ENCODE measurements around the gene CFAP69.

CFAP69 gene

DNA sequence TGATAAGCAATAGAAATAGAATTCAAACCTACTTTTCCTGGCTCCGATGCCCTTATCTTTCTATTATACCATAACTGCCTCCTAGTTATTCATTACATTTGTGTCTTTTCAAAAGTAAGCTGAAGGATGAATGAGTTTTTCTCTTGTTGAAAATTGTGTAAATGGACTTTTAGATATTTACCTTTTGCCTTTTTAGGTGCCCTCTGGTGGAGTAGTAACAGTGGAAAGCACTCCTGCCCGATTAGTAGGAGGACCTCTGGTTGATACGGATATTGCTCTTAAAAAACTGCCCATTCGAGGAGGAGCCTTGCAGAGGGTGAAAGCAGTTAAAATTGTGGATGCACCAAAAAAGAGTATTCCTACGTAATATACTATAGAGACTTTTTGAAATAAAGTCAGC lies 64.9 kb downstream of the CFAP69 start:
- ATAC-seq = no peak
- TF ChIP-seq ZNF565 (CRISPR knock-in tag; conservative IDR thresholded peaks at IDR 0.05; ENCODE audit: low read depth) (no peak), ZNF70 (CRISPR knock-in tag; IDR thresholded peaks at IDR 0.05) (no peak), TSHZ2 (CRISPR knock-in tag; IDR thresholded peaks at IDR 0.05) (no peak), ZC3H10 (CRISPR knock-in tag; IDR thresholded peaks at IDR 0.05) (no peak), CSDC2 (CRISPR knock-in tag; IDR thresholded peaks at IDR 0.05) (no peak)
- TF ChIP-seq, protein P1, sequence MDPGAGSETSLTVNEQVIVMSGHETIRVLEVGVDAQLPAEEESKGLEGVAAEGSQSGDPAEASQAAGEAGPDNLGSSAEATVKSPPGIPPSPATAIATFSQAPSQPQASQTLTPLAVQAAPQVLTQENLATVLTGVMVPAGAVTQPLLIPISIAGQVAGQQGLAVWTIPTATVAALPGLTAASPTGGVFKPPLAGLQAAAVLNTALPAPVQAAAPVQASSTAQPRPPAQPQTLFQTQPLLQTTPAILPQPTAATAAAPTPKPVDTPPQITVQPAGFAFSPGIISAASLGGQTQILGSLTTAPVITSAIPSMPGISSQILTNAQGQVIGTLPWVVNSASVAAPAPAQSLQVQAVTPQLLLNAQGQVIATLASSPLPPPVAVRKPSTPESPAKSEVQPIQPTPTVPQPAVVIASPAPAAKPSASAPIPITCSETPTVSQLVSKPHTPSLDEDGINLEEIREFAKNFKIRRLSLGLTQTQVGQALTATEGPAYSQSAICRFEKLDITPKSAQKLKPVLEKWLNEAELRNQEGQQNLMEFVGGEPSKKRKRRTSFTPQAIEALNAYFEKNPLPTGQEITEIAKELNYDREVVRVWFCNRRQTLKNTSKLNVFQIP (CRISPR knock-in tag; IDR thresholded peaks at IDR 0.05; ENCODE audit: borderline replicate concordance, low read depth) = no peak

DNA sequence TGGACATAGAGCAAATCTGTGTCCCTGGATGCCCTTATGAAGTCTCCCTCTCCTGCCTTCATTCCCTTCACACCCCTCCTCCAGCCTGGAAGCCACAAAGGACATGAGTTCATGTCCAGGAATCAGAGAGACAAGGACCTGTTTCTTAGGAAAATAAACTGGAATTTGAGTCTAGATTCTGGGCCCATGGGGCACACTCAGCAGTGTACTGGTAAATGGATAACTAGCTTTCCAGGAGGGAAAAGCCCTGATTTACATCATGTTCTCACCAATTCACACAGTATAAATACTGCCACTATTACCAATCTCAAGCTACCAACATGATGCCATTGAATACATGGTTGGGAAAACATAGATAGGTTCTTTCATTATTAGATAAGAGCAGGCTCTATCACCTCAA lies 66.2 kb downstream of the CFAP69 start:
- TF ChIP-seq, protein P1 (CRISPR knock-in tag; IDR thresholded peaks at IDR 0.05; ENCODE audit: borderline replicate concordance, low read depth) = no peak
- no peak for TF ChIP-seq ZFP30 (CRISPR knock-in tag; IDR thresholded peaks at IDR 0.05)
- TF ChIP-seq TOX (CRISPR knock-in tag; IDR thresholded peaks at IDR 0.05; ENCODE audit: borderline replicate concordance) = no peak
- TF ChIP-seq BACH2 (CRISPR knock-in tag; IDR thresholded peaks at IDR 0.05; ENCODE audit: borderline replicate concordance) = no peak
- no peak for TF ChIP-seq ZNF8 (CRISPR knock-in tag; IDR thresholded peaks at IDR 0.05)
- TF ChIP-seq ZC3H10 (CRISPR knock-in tag; IDR thresholded peaks at IDR 0.05) = no peak
- no peak for TF ChIP-seq TSHZ2 (CRISPR knock-in tag; IDR thresholded peaks at IDR 0.05)
- TF ChIP-seq TCF4 (CRISPR knock-in tag; IDR thresholded peaks at IDR 0.05; ENCODE audit: borderline replicate concordance) = no peak
- no peak for TF ChIP-seq ARNTL (CRISPR knock-in tag; IDR thresholded peaks at IDR 0.05; ENCODE audit: borderline replicate concordance, low read depth)
- TF ChIP-seq ESRRG (CRISPR knock-in tag; IDR thresholded peaks at IDR 0.05) = no peak
- TF ChIP-seq PATZ1 (CRISPR knock-in tag; IDR thresholded peaks at IDR 0.05; ENCODE audit: borderline replicate concordance) = no peak
- no peak for TF ChIP-seq RARB (CRISPR knock-in tag; IDR thresholded peaks at IDR 0.05)
- no peak for TF ChIP-seq CSDC2 (CRISPR knock-in tag; IDR thresholded peaks at IDR 0.05)
- TF ChIP-seq ZNF70 (CRISPR knock-in tag; IDR thresholded peaks at IDR 0.05) = no peak
- TF ChIP-seq CREB5 (CRISPR knock-in tag; IDR thresholded peaks at IDR 0.05; ENCODE audit: low read depth) = no peak
- no peak for TF ChIP-seq GLIS3 (CRISPR knock-in tag; IDR thresholded peaks at IDR 0.05)
- TF ChIP-seq ZNF565 (CRISPR knock-in tag; conservative IDR thresholded peaks at IDR 0.05; ENCODE audit: low read depth) = no peak
- TF ChIP-seq SNAI2 (CRISPR knock-in tag; IDR thresholded peaks at IDR 0.05) = no peak
- TF ChIP-seq ISL1 (CRISPR knock-in tag; IDR thresholded peaks at IDR 0.05) = no peak
- no peak for TF ChIP-seq ZFP3 (CRISPR knock-in tag; IDR thresholded peaks at IDR 0.05)
- no peak for ATAC-seq

All from SK-N-SH treated with all-trans-retinoic acid at 6 μM for 48 hours (cell line).